Measurements from ENCODE around the gene HEPACAM.

The HEPACAM gene

DNA sequence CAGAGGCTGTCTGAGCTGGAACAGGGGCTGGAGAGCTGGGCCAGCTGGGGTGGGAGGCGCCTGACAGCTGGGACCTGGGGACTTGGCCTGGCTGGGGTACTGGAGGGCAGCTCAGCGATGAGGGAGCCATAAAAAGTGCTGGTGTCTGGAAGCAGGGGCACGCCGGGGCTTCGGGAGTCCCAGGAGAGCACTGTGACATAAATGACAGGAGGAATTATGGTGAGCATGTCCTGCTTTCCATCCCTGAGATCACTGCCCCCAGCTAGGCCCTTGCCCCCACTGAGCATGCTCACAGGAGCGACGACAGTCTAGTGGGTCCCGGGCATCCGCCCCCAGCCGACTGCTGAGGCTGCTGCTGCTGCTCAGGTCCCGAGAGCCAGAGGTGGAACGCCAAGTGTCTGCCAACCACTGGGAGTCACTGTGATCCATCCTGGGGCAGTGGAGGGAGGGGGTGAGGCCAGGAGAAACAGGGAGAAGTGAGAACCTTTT, 44.4 kb downstream of the HEPACAM start:
- FAIRE-seq (no peak), DNase-seq (ENCODE audit: insufficient read length, low spot score) (peak; percentile 8)
- TF ChIP-seq, protein P1, sequence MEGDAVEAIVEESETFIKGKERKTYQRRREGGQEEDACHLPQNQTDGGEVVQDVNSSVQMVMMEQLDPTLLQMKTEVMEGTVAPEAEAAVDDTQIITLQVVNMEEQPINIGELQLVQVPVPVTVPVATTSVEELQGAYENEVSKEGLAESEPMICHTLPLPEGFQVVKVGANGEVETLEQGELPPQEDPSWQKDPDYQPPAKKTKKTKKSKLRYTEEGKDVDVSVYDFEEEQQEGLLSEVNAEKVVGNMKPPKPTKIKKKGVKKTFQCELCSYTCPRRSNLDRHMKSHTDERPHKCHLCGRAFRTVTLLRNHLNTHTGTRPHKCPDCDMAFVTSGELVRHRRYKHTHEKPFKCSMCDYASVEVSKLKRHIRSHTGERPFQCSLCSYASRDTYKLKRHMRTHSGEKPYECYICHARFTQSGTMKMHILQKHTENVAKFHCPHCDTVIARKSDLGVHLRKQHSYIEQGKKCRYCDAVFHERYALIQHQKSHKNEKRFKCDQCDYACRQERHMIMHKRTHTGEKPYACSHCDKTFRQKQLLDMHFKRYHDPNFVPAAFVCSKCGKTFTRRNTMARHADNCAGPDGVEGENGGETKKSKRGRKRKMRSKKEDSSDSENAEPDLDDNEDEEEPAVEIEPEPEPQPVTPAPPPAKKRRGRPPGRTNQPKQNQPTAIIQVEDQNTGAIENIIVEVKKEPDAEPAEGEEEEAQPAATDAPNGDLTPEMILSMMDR (IDR thresholded peaks at IDR 0.05; ENCODE audit: insufficient read depth, missing control alignments): no peak

DNA sequence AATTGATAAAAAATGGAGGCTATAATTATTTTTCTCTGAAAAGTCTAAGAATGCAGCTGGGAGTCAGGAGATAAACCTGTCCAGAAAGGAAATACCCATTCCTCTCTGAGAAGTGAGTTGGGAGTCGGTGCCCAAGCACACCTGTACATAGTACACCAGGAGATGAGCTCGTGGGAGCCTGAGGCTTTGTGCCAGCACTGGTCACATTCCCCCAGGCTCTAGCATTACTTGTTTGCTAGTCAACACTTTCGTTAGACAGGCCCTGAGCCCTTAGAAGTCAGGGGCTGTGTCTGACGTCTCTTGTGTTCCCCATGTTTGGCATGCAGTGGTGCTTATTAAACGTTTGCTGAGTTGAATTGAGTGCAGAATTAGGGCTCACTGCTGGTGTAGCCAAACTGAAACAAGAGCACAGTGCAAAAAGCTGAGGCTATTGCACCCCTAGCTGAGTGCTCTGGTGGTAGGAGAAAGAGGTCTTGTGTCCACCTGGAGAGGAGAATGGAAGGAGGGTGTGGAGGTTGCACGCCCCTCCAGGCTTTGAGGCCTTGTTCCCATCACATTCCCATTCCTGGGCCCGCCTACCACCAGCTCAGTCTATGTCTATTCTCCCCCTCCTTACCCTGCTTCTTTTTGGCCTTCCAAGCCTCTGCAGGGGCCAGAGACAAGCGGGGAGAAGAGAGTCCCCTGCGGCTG, 45.0 kb downstream of the HEPACAM start:
- DNase-seq (ENCODE audit: insufficient read length, low spot score) (peak; percentile 3), FAIRE-seq (no peak)
- TF ChIP-seq, protein P1 (IDR thresholded peaks at IDR 0.05; ENCODE audit: insufficient read depth, missing control alignments): no peak

DNA sequence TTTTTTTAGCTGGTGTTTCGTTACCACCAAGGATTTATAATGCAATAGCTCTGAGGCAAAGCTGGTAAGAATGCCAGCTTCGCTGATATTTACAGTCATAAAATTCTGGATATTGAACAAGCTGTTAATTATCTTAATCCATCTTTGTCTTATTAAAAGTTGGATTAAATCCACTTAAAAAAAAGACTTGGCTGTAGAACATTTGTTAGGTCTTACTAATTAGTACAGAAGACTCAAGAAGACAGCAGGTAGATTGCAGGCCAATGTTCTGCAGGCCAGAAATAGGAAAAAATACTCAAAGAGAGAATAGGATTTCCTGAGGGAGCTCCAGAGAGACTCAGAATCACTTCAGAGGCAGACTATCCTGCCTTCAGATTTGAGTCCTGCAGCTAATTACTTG, 45.7 kb downstream of the HEPACAM start:
- TF ChIP-seq, protein P1 (IDR thresholded peaks at IDR 0.05; ENCODE audit: insufficient read depth, missing control alignments): no peak
- no peak for FAIRE-seq

DNA sequence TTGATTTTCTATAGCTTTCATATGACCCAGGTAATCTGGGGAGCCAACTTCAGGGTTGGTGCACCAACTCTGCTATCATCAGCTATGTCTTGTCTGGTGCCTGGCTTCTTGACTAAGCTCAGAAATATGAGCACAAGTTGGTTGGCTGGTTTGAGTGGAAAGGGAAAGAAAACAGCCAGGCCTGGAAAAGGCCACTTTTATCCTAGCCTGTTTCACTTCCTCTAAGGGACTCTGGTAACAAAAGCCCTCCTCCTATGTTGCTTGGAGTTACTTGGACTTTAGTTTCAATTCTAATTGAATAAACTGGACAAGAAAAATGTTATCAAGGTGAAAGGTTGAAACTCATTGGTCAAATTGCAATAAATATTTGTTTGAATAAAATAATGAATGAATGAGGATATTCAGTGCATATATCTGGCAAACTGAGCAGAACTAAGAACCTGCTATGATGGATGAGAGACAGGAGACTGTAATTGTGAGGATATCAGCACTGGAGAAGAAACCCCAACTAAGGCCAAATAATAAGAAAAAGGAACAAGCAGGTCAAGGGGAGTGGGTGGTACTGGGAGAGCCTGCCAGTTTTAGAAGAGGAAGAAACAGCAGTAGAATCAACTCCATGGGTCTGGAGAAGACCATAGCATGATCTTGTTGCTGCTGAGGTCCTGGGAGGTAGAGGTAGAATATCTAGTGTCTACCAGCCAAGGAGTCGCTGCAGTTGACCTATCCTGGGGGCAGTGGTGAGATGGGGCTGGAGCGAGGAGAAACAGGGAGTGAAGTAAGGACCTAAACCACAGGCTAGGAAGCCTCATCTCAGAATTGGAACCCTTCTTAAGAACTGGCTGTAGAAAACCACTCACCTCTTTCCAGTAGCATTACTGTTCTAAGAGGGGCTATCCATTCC, 46.4 kb downstream of the HEPACAM start:
- peak; percentile 10 for DNase-seq (ENCODE audit: insufficient read length, low spot score)
- TF ChIP-seq, protein P1 (IDR thresholded peaks at IDR 0.05; ENCODE audit: insufficient read depth, missing control alignments): no peak
- no peak for FAIRE-seq

More for the DNA sequence above, 45.7 kb downstream of the HEPACAM start:
- no peak for DNase-seq (ENCODE audit: insufficient read length, low spot score)

DNA sequence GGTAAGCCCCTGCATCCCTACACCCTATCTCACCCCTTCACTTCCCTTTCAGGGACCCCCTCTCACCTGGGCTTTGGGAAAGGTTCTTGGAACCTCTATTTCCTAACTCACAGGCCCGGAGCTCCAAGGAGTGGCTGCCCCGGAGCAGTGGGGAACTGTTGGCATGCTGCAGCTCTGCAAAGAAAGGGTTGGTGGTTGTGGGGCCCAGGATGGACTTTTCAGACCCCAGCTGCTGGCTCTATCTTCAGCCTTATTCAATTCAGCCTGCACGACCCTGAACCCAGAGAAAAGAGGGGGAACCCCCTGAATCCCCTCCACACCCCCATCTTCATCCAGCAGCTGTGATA, 48.2 kb downstream of the HEPACAM start:
- FAIRE-seq (no peak), DNase-seq (ENCODE audit: insufficient read length, low spot score) (no peak)
- TF ChIP-seq, protein P1 (IDR thresholded peaks at IDR 0.05; ENCODE audit: insufficient read depth, missing control alignments): no peak

DNA sequence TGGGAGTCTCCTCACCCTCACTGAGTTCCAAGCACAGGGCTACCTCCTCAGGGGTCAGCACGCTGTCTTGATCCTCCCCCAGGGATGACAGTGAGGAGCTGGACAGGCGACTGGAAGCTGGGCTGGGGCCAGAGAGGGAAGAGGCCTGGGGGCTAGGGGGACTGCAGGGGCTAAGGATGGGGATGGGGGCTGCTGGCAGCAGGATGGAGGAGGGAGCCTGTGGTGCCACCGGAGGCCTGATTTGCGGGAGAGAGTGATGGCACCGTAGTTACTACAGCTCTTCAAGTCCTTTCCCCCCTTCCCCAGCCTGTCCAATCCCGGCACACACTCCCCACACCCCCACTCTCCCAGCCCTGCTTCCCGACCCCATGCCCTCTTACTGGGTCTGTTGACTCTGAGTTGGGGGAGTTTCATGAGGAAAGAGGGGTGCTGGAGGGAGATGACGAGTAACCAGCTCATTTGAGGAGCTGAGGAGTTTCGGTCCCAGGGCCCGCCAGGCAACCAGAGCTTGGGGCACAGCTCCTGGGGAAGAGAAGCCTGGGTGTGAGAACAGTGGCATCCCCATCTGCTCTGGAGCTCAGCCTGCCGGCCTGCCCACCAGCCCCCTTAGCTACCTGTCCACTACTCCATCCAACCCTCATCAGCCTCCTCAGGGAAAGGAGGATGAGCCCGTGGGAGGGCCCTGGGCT, 48.7 kb downstream of the HEPACAM start:
- DNase-seq (ENCODE audit: insufficient read length, low spot score): peak; percentile 9
- TF ChIP-seq, protein P1 (IDR thresholded peaks at IDR 0.05; ENCODE audit: insufficient read depth, missing control alignments): no peak
- no peak for FAIRE-seq
